GM18502 (cell line): Measurements from ENCODE around the gene ACTN3.
"Not testable (repeated sequence)": the region's sequence is repeated elsewhere in the genome, so short reads cannot be mapped to it uniquely, and the experiment has no call there.

Experiments used
- ATAC-seq: cut with Tn5 transposase; IDR thresholded peaks from one replicate; pipeline ENCODE4 v1.9.1; 2021; ENCODE audit warnings: mild to moderate bottlenecking; ENCODE audit not compliant: unreplicated experiment, poor library complexity

Gene ACTN3

GRCh38 chr11:66592457-66593302, 46.0 kb downstream of the ACTN3 start, which contains the start of the genes CCDC87 and CCS:
TSS of gene CCDC87 (minus strand) at chr11:66593063. CDS start at chr11:66593015, 48 bp downstream.
TSS of gene CCS (plus strand) at chr11:66593185. CDS start at chr11:66593262, 77 bp downstream.
- ATAC-seq: peak; percentile 92

- ATAC-seq: peak; percentile 32
Measured at GRCh38 chr11:66593303-66593635, 46.6 kb downstream of the ACTN3 start.

DNA sequence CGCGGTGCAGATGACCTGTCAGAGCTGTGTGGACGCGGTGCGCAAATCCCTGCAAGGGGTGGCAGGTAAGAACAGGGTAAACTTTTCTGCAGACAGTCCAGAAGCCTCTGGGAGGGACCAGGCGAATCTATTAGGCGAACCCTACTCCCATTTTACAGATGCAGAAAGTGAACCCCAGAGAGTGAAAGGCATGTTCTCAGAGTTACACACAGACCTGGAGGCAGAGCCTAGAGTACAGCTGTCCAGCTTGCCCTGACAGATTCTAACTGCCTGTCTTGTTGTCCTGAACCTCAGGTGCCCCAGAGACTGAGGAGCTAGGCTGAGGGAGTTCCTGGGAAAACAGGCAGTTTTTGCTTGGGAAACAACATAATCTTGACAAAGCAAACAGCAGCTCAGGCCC, 46.9 kb downstream of the ACTN3 start:
- ATAC-seq: no peak

GRCh38 chr11:66595245-66595904, 48.7 kb downstream of the ACTN3 start:
- no peak for ATAC-seq

GRCh38 chr11:66598993-66599392, 52.3 kb downstream of the ACTN3 start:
- ATAC-seq: no peak

DNA sequence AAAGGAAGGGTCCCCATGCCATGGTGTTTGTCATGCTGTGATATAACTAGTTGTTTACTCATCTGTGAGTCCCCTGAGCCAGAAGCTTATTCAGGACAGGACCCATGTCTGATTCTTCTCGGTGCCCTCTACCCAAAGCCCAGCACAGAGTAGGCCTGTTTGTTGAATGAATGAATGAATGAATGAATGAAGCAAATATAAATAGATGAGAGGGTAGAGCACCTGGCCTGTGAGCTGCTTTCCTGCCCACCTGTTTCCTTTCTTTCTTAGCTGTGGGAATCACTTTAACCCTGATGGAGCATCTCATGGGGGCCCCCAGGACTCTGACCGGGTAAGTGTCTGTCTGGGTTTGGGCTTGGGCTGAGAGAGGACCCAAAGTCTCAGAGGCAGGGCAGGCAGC, 53.5 kb downstream of the ACTN3 start:
- no peak for ATAC-seq

DNA sequence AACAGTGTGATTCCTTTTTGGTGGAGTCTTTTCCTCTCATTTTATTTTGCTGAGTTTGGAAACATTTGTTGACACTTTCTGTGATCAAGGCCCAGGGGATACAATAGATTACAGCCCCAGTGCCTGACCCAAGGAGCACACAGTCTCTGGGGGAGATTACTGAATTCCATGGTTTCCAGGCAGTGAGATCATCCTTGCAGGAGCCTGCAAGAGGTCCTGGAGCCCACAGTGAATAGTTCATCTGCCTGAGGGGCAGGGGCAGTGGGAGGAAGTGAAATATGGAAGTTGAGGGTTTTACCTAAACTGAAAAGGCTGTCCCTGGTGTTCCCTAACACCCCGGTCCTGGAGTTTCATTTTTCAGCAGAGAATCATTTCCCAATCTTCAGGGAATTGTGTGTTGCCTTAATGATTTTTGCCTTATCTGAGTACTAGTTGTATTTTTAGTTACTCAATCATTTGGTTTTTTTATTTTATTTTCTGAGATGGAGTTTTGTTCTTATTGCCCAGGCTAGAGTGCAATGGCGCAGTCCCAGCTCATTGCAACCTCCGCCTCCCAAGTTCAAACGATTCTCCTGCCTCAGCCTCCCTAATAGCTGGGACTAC, 54.0 kb downstream of the ACTN3 start:
- no peak for ATAC-seq

- no peak for ATAC-seq
Measured at GRCh38 chr11:66603072-66603471, 56.4 kb downstream of the ACTN3 start.

- ATAC-seq: no peak
Measured at GRCh38 chr11:66604155-66604554, 57.5 kb downstream of the ACTN3 start.

DNA sequence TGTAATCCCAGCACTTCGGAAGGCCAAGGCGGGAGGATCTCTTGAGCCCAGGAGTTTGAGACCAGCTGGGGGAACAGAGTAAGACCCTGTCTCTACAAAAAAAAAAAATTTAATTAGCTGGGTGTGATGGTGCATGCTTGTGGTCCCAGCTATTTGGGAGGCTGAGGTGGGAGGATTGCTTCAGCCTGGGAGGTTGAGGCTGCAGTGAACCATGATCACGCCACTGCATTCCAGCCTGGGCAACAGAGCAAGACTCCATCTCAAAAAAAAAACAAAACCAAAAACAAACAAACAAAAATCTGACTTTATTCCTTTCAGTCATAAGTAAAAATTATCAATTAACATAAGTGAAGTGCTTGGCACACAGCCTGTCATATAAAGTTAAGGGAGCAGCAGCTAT, 59.9 kb downstream of the ACTN3 start:
- ATAC-seq: not testable (repeated sequence)

DNA sequence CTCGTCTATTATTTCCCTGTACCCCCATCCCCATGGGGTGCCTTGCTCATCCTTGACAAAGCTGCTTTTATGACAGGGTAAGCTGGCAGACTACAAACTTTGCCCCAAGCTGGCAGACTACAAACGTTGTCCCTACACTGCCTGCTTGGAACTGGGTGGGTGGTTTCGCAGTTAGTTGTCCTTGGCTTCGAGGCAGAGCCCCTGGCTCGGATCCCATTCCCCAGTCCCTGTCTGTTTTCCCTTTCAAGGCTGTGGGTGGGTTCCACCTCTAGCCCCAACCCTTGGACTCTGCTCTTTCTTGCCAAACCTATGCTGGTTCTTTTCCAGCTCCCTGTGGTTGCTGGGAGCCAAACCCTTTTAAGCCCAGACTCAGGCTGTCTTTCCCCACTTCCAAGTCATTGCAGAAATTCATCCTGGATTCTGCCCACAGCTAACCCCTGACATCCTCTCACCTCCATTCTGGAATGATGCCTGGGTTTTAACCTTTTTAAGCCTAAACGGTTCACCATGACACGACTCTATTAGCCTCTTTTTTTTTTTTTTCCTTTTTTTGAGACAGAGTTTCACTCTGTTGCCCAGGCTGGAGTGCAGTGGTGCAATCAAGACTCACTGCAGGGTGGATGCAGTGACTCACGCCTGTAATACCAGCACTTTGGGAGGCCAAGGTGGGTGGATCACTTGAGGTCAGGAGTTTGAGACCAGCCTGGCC, 60.6 kb downstream of the ACTN3 start:
- ATAC-seq: no peak

DNA sequence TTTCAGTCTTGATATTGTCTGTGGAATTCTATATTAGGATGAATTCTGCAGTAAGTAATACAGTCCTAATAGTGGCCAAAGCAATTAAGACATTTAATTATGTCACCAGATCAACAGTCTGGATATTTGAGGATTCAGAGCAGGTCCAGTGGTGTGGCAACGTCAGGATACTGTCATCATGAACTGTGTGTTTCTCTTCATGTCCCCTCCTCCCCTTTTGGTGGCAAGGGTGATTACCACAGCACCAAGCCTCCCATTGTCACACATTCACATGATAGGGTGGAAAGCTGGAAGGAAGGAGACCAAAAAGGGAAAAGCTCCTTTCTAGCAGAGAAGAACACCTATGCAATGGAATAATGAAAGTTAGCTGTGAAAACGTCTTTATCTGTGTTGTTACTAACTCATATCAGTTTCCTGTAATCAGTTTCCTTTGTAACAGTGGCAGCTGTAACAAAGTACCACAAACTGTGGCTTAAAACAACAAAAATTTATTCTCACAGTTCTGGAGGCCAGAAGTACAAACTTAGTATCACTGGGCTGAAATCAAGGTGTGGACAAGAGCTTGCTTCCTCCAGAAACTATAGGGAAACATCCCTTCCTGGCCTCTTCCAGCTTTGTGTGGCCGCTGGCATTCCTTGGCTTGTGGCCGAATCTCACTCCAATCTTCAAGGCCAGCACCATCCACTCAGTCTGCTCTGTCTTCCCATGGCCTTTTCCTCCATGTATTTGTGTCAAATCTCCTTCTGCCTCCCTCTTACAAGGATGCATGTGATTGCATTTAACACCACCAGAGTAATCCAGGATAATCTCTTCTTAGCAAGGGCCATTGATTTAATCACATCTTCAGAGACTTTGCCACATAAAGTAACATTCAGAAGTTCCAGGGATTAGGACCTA, 63.3 kb downstream of the ACTN3 start:
- no peak for ATAC-seq

GRCh38 chr11:66612458-66612857, 65.8 kb downstream of the ACTN3 start:
- ATAC-seq: no peak
